DND-41 (cell line): Measurements from ENCODE around the gene RASL10A.

Source experiments
- ATAC-seq: fragments of 200-7000 bp; cut with Tn5 transposase; 3 replicates; pipeline ENCODE4 v1.9.1; 2021; ENCODE audit warnings: low read depth; ENCODE audit not compliant: insufficient read depth
- DNase-seq: peaks from one replicate; pipeline ENCODE4 v3.0.0-alpha.2; 2020
- H2AFZ ChIP-seq: 2 replicates; pipeline ENCODE4 v1.6.0; 2012; ENCODE audit warnings: low read depth, low read length
- H3K27ac ChIP-seq: 2 replicates; pipeline ENCODE4 v1.5.1; 2012; ENCODE audit warnings: low read length, inconsistent platforms
- H3K27me3 ChIP-seq: fragments of 200-600 bp; sonication (generic); 2 replicates; pipeline ENCODE4 v1.6.0; 2012; ENCODE audit warnings: low read length, mild to moderate bottlenecking, inconsistent platforms; ENCODE audit not compliant: insufficient read depth, poor library complexity
- H3K36me3 ChIP-seq: 2 replicates; pipeline ENCODE4 v1.5.1; 2012; ENCODE audit warnings: low read length, inconsistent platforms; ENCODE audit not compliant: insufficient read depth
- H3K4me1 ChIP-seq: 2 replicates; pipeline ENCODE4 v1.5.1; 2012; ENCODE audit warnings: mild to moderate bottlenecking, low read length; ENCODE audit not compliant: insufficient read depth
- H3K4me2 ChIP-seq: 2 replicates; pipeline ENCODE4 v1.6.0; 2012; ENCODE audit warnings: mild to moderate bottlenecking, moderate library complexity, low read length, inconsistent platforms; ENCODE audit not compliant: insufficient read depth
- H3K4me3 ChIP-seq, 2 experiments: fragments of 200-600 bp in 1 of 2; shearing (Covaris generic) in 1 of 2; 2 replicates each; pipeline ENCODE4 v1.5.1; 2012 to 2016; ENCODE audit warnings: inconsistent platforms in 2 of 2, low read length in 2 of 2, mild to moderate bottlenecking in 2 of 2, low read depth in 1 of 2, moderate library complexity in 1 of 2
- H3K79me2 ChIP-seq: 2 replicates; pipeline ENCODE4 v1.6.0; 2012; ENCODE audit warnings: low read length, inconsistent platforms; ENCODE audit not compliant: insufficient read depth
- H3K9ac ChIP-seq: 2 replicates; pipeline ENCODE4 v1.6.0; 2012; ENCODE audit warnings: low read depth, mild to moderate bottlenecking, inconsistent platforms, low read length, moderate library complexity
- H3K9me3 ChIP-seq: 2 replicates; pipeline ENCODE4 v1.5.1; 2012; ENCODE audit warnings: low read length, moderate library complexity, mild to moderate bottlenecking, inconsistent platforms; ENCODE audit not compliant: insufficient read depth, severe bottlenecking
- H4K20me1 ChIP-seq: 2 replicates; pipeline ENCODE4 v1.6.0; 2012; ENCODE audit warnings: low read length; ENCODE audit not compliant: insufficient read depth
- CTCF ChIP-seq: IDR thresholded peaks from 2 replicates; pipeline ENCODE4 v1.5.1; 2012; ENCODE audit warnings: borderline replicate concordance, low read length, moderate library complexity, mild to moderate bottlenecking; ENCODE audit not compliant: poor library complexity, severe bottlenecking; ENCODE audit errors: extremely low read depth
- EZH2 ChIP-seq: IDR thresholded peaks from 3 replicates; pipeline ENCODE4 v1.6.1; 2012; ENCODE audit warnings: borderline replicate concordance, low read depth, mild to moderate bottlenecking, moderate library complexity, low read length, inconsistent platforms; ENCODE audit not compliant: severe bottlenecking

RASL10A gene

DNA sequence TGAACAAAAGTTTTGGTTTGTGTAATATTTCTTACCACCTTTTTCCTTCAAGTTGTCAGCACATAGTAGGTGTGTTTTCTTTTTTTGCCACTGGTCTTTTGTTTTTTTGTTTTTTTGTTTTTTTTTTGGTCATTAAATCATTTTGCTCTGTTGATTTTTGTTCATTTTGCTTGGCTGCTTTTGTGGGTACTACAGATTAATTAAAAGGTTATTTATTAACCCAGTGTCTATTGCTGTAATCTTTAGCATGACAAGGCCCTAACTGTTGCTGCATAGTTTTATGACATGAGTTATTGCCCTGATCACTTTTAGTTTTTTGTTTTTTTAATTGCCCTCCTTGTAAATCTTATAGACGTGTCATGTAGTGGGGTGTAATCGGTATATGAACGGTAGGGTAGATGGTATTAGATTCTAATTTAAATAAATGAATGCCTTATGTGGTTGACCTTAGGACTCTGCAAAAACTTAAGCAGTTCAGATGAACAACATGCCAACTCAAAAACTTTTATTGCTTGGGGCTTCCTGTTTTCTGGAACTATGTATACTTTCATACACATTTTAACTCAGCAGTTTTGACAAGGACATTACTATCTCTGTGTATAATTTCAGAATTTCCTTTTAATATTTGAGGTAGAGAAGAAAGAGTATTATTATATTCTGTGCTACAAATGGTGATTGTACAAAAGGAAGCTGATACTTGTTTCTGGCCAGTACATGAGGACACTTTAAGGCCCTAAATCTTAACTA, 39.5 kb downstream of the RASL10A start:
- H3K4me3 ChIP-seq: no peak overlapping the region
- peaks cover 96% of the 10 kb centered on the region for H3K36me3 ChIP-seq
- H4K20me1 ChIP-seq: peaks cover 92% of the 10 kb centered on the region
- no peak overlapping the region for H3K27ac ChIP-seq
- DNase-seq (no peak), ATAC-seq (no peak)
- H3K9me3 ChIP-seq: no peaks in the 10 kb centered on the region
- H3K27me3 ChIP-seq: no peaks in the 10 kb centered on the region
- no peak overlapping the region for H3K9ac ChIP-seq
- H3K4me1 ChIP-seq: peaks cover 34% of the 10 kb centered on the region
- H3K79me2 ChIP-seq: peaks cover 99% of the 10 kb centered on the region
- no peak overlapping the region for H2AFZ ChIP-seq
- TF ChIP-seq EZH2 (no peak), CTCF (no peak)
- H3K4me2 ChIP-seq: 0 out of 2 replicates have a peak overlapping the region, but pooled peaks have one; percentile 10

DNA sequence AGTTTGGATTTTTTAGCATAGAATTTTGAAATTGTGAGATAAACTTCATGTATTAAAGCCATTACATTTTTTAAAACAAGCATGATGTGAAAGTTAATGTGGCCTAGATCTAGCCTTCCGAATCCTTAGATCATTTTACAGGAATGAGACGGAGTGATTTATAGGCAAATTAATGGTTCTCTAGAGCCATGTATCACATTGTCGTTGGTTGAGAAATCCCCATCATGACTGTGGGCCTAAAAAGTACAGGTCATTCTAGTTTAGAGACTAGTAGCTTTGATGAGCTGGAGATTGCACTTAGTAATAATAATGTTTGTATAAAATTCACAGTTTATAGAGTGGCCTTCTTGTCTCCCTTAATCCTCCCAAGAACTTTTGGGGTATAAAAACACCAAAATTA, 40.3 kb downstream of the RASL10A start:
- no peak overlapping the region for H3K27ac ChIP-seq
- peaks cover 94% of the 10 kb centered on the region for H4K20me1 ChIP-seq
- H3K9me3 ChIP-seq: no peaks in the 10 kb centered on the region
- H3K4me3 ChIP-seq: no peak overlapping the region
- H3K9ac ChIP-seq: no peak overlapping the region
- peaks cover 43% of the 10 kb centered on the region for H3K4me1 ChIP-seq
- H2AFZ ChIP-seq: no peak overlapping the region
- ATAC-seq (no peak), DNase-seq (no peak)
- peak overlapping the region; percentile 24; the same call in 1 of the 2 replicates for H3K4me2 ChIP-seq
- H3K36me3 ChIP-seq: peaks cover 99% of the 10 kb centered on the region
- H3K79me2 ChIP-seq: peaks cover 100% of the 10 kb centered on the region
- H3K27me3 ChIP-seq: no peaks in the 10 kb centered on the region
- no peak for TF ChIP-seq EZH2
- TF ChIP-seq CTCF: no peak

DNA sequence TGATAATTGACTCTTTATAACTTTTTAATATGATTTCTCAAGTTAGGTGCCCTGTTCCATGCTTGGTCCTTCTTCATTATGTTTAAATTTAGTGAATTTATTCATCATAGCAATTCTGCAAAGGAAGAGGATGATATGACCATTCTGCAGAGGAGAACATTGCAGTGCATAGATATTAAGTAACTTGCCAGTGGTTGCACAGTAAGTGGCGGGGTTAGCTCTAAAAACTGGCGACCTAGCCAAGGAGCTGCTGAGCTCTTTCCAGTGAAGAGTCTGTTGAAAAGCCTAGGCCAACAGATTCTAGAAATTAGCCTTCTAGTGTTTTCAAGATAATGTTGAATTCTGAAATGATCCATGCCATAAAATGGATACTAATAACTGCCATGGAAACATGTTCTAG, 42.9 kb downstream of the RASL10A start:
- peaks cover 91% of the 10 kb centered on the region for H3K36me3 ChIP-seq
- peak overlapping the region; percentile 74; the same call in 1 of the 2 replicates for H3K4me2 ChIP-seq

More for the DNA sequence above, 42.9 kb downstream of the RASL10A start:
- peaks cover 100% of the 10 kb centered on the region for H3K79me2 ChIP-seq
- ATAC-seq: no peak
- no peaks in the 10 kb centered on the region for H3K9me3 ChIP-seq
- H2AFZ ChIP-seq: no peak overlapping the region
- TF ChIP-seq CTCF (no peak), EZH2 (no peak)
- no peak overlapping the region for H3K9ac ChIP-seq
- peak overlapping the region in 1 of 2 experiments; percentile 6; a peak in 1 of 4 replicates for H3K4me3 ChIP-seq
- DNase-seq: no peak
- H3K4me1 ChIP-seq: peaks cover 49% of the 10 kb centered on the region
- H3K27me3 ChIP-seq: no peaks in the 10 kb centered on the region
- H3K27ac ChIP-seq: no peak overlapping the region
- peaks cover 90% of the 10 kb centered on the region for H4K20me1 ChIP-seq
